NCI-H69 (cell line): ENCODE results near the gene PDLIM4.
A peak's percentile ranks its signal among the peaks of the same experiment; 100 is the strongest.

Experiments
- DNase-seq: peaks from one replicate; lab custom pipeline; 2025; lab: John Stamatoyannopoulos, UW

Gene PDLIM4, protein sequence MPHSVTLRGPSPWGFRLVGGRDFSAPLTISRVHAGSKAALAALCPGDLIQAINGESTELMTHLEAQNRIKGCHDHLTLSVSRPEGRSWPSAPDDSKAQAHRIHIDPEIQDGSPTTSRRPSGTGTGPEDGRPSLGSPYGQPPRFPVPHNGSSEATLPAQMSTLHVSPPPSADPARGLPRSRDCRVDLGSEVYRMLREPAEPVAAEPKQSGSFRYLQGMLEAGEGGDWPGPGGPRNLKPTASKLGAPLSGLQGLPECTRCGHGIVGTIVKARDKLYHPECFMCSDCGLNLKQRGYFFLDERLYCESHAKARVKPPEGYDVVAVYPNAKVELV

DNA sequence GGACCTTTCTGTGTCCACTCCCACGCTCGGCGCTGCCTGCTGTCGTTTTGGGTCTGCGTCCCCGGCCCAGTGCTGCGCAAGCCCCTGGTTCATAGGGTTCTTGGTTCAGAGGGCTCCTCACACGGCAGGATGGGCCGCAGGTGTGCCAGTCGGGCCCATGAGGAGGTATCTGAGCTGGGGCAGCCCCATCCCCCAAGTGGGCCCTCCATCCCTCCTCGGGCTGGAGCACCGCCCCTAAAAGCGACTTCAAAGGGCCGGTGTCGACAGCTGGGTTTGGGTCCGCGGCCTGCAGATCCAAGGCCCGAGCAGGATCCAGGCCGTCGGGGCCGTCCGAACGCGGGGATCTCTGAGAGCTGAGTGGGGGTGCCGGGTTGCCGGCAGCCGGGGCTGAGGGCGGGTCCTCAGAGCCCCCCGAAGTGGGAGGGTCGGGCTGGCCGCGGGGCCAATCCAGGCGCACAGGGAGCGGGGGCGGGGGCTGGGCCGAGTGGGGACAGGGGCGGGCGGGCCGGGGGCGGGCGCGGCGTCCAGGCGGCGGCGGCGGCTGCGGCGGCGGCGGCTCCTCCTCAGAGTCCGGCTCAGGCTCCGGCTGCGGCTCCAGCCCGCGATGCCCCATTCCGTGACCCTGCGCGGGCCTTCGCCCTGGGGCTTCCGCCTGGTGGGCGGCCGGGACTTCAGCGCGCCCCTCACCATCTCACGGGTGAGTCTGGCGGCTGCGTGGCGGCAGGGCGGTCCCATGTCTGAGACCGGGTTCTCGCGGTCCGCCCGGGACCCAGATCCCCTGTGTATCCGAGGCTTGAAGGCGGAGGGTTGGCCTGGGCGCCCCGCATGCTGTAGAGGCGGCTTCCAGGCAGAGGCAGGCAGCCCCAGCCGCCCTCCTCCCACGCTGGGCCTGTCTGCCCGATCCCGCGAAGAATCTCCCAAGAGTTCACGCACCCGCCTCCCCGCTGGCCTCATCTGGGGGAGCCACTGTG lies at the start of gene PDLIM4:
Gene PDLIM4 (plus strand): TSS at position 566 of the 971 bp plus-strand sequence. CDS start 39 bp downstream, at position 605.
- no peak for DNase-seq

DNA sequence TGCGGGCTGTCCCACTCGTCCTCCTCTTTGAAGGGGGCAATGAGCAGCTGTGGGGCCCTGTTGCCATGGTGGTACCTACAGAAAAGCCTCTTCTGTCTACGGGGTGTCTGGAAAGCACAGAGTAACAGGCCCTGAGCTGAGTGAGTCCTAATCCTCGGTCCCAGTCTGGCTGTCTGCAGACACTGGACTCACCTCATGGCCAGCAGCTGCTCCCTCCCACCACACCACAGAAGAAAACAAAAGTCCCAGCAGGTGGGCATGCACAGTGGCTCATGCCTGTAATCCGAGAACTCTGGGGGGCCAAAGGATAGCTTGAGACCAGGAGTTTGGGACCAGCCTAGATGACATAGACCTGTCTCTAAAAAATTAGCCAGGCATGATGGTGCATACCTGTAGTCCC lies 49.7 kb upstream of the PDLIM4 start:
- DNase-seq: peak; percentile 27

DNA sequence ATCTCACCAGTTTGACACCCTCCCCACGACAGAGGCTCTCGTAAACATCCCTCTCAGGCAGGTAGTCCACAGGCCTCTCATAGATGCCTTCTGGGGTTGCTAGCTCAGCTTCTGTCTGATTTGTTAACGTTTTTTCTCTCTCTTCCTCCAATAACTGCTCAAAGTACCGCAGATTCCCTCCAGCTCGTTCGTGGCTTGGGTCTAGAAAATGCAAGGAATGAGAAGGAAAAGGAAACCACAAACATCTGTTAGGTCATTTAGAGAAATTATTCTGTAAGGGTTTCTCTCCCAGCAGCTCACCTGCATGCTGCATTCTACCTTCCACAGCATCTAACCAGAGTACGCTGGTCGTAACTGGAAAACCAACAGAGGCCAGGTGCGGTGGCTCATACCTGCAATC lies 48.4 kb upstream of the PDLIM4 start:
- DNase-seq: no peak

DNA sequence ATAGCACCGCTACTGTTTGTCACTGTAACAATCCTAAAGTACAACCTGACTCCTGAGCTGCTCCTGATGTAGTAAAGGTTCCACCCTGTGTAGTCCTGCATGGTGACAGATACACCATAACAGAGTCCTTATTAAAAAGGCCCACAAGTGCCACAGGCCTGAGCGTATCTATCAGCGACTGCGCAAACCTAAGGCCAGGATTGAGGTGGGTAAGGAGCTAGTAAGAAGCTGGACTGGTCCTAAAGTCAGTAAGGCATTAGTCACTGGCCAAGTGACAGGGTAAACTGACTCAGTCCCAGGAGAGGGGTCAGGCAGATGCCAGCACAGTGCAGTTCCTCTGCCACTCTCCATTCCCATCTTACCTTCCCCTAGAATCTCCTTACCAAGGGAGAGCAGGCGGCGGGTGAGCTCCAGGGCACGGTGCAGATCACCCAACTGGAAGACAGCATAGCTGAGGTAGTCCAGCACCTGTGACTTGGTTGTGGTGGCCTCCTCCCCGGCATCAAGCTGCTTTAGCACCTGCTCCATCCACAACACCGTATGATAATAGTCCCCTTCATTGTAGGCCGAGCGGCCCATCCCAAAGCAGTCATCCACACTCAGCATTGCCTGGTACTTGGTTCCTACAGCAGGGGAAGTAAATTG lies 47.5 kb upstream of the PDLIM4 start:
- DNase-seq: no peak

DNA sequence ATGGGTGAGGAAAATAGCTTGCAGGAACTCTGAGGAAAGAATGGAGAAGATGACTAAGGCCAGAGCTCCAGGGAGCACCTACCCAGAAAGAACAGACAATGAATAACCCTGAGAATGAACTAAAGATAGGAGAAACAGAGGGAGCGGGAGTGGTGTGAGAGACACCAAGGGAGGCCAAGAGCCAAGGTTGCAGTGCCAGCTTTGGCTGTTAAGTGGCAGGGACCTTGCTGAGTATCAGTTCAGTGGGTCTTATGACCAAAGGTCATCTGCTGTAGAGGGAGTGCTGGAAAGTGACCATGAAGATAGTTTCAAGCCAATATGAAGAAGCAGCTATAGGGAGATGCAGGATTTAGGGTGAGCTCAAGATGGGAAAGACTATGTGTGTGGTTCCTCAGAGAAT lies 46.6 kb upstream of the PDLIM4 start:
- no peak for DNase-seq

DNA sequence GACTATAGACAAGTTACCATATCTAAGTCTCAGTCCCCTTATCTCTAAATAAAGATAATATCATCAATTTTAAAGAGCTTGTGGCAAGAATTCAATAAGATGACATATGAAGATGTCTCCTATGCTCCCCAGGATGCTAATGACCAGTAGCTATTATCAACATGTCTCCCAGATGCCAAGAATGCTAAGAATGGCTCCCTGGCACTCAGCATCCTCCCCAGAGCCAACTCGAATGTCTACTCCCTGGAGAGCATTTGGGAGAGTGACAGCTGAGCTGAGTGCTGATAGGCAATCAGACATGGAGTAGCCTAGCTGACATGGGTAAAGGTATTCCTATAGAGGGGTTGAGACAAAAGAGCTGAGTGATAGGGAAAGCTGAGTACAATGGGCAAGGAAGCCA lies 45.7 kb upstream of the PDLIM4 start:
- DNase-seq: no peak

DNA sequence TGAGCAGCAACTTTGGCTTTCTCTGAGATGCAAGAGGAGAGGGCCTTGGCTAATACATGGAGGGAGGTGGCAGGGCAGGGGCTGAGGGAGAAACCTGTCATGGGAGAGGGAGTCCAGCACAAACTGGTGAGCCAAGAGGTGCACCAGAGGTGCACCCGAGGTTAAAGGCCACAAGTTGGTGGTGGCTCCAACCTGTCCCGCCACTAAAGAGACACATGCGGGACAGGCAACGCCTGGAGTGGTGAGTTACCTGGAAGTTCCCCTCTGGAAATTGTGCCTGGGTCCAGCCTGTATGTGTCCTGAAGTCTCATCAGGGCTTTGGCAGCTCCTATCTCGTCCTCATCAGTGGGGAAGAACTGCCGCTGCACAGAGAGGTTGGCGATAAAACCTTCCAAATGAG lies 43.8 kb upstream of the PDLIM4 start:
- DNase-seq: no peak

DNA sequence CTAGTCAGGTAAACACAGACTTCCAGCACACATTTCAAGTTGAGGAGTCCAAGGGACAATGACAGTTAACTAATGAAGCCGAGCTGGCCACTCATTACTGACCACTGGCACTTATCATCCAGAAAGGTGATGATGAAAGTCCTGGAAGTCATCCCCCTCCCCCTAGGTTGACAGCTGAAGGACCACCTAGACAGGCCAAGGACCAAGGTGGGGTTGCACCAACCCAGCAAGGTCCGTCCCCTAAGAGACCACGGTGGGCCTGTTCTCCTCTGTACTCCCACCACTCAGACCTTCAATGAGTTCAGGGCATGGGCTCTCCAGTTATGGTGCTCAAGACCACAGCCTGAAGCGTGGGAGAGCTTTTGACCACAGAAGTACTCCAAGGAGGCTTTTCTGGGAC lies 43.0 kb upstream of the PDLIM4 start:
- DNase-seq: no peak

DNA sequence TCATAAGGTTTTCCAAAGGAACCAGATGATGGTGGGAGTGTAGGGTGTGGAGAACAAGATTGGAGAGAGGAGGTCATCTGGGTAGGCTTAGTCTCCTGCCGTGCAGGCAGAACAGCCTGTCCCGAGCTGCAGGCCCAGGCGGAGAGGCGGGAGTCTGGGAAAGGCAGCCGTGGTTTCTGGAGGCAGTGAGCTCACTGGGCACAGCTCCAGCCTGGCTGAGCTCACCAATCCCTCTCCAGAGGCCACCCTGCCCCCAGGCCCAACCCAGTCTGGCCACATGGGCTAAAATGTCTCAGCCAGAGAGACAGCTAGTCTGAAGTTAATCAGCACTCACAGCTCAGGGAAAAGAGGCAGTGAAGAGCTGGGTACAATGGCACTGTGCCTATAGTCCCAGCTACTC lies 42.2 kb upstream of the PDLIM4 start:
- peak; percentile 70 for DNase-seq

DNA sequence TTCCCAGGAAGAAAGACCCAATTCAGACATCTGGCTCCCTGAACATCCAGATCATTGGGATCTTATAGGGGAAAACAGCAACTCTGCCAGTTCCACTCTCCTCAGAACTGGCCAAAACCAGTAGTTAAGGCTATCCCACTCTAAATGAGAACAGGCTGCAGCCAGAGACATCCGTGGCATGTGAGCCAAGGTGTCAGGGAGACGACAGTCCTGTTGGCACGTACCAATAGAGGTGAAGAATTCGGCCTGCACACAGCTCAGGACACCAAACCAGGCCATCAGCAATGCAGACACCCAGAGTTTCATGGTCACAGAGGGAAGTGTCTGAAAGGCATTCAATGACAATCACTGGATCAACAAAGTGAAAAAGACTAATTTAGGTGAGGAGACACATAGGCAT lies 39.2 kb upstream of the PDLIM4 start:
- DNase-seq: no peak

DNA sequence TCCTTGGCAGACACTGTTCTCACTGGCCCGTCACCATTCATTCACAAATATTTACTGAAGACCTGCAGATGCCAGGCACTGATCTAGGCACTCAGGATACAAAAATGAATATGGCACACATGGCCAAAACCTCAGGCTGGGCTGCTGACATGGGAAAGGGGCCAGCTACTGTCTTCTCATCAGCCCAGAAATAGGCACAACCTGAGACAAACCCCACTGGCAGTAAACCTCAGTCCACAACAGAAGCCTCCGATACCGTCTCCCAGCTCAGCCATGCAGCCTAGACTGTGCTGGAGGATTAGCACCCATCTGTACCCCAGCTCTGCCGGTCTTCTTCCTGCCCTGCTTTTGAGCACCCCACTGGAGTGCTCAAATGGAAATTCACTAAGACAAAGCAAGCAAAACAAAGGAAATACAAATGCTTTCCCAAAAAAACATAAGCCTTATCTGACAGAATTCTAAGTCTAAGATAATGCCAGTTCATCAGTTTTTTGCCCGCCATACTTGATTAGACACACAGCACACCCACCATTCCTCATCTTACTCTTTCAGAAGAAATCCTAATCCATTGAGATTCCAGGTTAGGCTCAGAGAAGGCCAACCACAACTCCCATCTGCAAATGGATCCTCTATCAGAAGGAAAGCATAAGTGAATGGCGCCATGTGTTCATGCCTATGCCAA lies 38.1 kb upstream of the PDLIM4 start:
- no peak for DNase-seq

DNA sequence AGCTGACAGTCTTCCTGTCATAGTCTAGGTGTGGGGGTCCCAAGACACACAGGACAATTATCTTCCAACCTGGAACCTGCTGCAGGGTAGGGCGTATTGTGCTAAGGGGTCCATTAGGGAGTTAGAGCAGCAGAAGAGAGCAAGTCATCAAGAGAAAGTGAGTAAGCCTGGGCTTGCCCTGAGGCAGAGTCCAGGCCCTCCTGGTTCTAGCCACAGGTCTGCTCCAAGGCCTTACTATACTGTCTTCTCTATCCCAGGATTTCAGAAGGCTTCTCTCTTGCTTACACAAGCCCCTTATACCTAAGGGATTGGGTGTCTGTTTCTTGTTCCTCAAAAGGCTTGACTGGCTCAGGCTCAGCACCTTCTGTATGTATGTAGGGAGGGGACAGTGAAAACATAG lies 37.5 kb upstream of the PDLIM4 start:
- DNase-seq: no peak

DNA sequence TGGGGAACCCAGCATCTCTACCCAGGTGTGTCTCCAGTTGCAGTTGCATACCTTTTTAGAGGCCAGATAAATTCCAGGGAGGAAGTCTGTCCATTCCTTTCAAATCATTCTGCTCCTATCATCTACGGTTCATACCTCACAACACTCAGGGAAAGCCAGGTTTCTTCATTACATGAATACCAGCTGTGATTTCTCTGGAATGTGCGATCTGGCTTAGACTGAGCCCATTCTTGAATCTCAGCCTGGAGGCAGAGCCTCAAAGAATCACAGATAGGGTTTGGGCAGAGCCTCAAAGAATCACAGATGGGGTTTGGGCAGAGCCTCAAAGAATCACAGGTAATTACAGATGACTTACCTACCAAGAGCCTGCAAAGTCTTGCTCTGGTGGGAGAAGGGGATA lies 37.0 kb upstream of the PDLIM4 start:
- DNase-seq: no peak

DNA sequence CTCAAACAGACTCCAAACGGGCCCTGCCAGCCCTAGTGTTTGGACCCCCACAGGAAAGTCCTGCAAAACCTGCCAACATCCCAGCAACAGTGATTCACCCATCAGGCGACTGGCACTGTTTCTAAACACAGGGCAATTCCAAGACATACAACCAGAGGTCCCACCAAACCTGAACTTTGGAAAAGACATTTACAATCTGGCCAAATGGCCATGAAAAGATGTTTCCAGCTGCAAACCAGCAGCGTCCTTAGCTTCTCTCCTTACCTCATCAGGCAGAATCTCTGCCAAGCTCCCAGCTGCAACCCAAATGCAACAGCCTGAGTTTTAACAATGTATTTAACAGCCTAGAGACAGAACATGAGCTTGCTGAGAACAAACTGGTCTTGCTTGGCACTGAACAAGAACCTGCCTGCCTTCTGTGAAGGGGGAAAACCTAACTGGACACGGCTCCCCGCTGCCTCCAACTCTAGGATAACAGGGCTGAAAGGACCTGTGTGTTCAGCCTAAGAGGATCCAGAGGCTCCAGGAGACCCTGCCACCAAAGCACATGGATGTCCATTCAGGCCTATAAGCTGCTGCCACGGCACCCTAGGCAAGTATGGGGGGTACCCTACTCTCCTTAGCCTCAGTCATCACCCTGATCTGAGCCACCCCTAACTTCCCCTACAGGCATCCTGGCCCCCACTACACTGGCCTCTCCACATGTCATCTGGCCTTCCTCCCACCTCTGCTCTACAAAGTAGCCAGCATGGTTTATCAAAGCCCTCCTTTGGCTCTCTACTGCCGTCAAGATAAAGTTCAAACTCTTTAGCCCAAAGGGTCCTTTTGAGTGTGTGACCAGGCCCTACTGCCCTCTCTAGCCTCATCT lies 35.5 kb upstream of the PDLIM4 start:
- DNase-seq: no peak

DNA sequence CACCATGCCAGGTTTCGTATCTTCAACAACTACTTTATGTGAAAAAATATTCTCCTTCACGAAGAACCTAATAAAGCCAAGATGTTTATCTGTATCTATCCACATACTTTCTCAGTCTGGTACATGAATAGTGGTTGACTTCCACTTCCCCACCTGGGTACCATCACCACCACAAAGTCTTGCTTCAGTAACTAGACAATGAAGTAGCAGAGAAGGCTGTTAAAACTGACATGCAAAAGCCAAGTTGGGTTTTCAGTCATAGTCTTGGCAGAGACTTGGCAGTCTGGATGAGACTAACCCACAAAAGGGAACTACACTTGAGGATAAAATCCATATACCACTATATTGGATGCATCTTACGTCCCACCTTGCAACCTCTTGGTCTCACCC lies 34.9 kb upstream of the PDLIM4 start:
- no peak for DNase-seq

DNA sequence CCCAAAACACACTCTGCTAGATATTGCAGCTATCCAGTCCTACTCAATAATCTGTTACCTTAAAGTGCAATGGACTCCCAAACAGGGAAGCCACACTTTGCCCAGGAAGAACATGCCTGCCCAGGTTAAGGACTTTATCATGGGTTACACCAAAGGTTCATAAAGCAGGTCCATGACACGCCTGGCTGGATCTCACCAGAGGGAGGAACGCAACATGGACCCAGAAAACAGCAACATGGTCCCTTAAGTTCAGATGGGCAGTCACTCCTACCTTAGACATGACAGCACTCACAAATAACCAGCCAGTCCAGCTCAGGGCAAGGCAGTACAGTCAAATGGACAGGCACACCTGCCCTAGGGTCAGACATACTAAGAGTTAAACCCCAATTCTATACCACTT lies 33.6 kb upstream of the PDLIM4 start:
- no peak for DNase-seq

DNA sequence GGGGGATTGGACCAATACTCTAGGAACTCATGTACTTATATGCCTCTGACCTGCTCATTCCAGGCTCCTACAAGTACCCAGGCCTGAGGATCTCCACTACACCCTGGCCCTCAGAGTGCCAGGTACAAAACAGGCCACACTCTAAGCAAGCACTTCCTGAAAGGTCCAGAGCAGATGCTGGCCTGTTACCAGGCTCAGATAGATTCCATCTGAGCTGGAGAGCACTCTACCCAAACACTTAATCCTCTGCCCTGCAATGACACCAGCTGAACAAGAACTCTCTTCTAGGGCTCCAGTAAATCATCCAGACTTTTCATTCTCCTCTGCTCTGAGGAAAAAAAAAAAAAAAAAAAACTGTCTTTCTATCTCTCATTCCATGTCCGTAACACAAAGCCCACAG lies 32.8 kb upstream of the PDLIM4 start:
- no peak for DNase-seq

DNA sequence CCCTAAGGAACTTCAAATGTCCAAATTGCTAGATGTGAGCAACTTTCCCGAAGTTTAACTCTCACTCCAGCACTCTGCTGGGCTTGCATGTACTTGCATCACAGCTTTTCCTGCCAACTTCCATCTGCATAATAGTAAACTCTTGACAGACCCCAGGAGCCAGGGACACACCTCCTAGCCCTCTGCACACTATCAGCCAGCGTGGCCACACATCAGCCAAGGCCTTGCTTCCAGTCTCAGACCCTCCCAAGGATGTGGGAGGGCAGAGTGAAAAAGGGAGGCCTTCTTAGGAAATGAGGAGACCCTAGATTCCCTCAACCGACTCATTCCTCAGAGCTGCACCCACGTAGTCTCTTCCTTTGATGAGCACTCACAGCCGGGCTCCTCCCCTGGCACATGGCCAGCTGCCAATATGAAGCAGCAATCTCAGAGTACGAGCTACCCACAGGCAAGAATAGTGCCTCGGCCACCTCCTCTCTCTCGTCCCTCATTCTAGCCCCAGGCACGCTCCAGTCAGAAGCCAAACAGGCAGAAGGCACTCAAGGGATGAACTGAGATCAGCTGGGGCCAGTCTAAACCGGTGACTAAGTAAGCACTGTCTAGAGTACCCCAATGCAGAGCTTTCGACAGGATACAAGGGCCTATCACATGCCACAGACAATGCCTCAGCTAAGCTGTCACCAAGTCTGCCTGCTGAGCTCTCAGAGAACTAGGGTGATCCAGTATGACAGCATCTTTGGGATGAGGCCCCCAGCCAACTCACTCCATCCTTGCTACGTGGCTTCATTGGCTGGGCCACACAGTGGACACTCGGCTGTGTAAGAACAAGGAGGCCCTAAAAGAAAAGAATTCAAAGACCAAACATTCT lies 32.1 kb upstream of the PDLIM4 start:
- DNase-seq: peak; percentile 88

DNA sequence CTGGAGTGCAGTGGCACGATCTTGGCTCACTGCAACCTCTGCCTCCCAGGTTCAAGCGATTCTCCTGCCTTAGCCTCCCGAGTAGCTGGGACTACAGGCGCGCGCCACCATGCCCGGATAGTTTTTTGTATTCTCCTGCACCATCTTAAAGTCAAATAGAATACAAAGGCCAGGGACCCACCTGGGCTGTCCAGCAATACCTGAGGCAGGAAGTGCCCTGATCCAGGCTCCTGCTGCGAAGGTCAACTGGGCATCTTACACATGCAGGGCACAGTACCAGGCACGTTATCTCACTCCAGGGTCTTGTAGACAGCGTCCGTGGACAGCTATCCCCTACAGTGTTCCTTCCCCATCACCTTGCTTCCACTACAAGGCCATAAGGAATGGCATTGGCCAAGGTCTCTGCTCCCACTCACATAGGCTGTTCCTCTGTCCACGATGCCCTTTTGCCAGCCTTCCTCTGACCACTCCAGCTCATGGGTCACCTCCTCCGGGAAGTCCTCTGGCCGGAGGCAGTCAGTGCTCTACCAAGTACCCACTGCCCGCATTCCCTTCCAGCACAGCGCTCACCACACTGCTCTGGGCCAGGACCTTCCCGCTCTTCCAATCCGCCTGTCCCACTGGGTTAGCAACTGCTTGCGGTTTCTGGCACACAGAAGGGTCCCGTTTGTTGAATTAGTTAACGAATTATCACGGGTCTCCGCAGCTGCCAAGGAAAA lies 30.8 kb upstream of the PDLIM4 start:
- no peak for DNase-seq

DNA sequence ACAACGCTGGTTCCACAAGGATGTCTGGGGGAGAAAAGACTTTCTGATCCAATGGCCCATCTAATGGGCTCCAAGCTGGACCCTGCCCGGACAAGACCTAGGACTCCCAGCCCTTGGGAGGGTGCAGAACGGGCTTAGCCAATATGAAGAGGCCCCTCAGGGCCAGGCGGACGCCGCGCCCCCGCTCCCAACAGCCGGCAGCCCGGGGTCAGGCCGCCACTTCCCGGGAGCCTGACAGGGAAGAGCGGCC lies 30.3 kb upstream of the PDLIM4 start:
- no peak for DNase-seq
